Tibial nerve (tissue), 4 donors: ENCODE results near the gene H3-3A. TPM values are rescaled to one million over a fixed set of nuclear protein-coding genes. Genes with fewer than 3 reads are reported as not detected.

Source experiments
- DNase-seq, 2 donors: peaks; one replicate each; pipeline ENCODE4 v3.0.0-alpha.2; 2019; ENCODE audit warnings: low spot score in 2 of 2
- H3K27ac ChIP-seq, 4 donors: fragments of 200-600 bp; sonication (generic) in 3 of 4; one replicate each; pipeline ENCODE4 v1.5.1; 2017 to 2019; ENCODE audit warnings: mild to moderate bottlenecking in 1 of 4
- H3K27me3 ChIP-seq, 2 donors: fragments of 200-600 bp; sonication (generic) in 1 of 2; one replicate each; pipeline versions ENCODE4 v1.5.1 to v1.6.0; 2017 to 2019
- H3K36me3 ChIP-seq, 3 donors: fragments of 200-600 bp; sonication (generic); one replicate each; pipeline ENCODE4 v1.5.1; 2018 to 2019
- H3K4me1 ChIP-seq, 4 donors: fragments of 200-600 bp; sonication (generic) in 3 of 4; one replicate each; pipeline ENCODE4 v1.5.1; 2017 to 2019
- H3K4me3 ChIP-seq, 4 donors: fragments of 200-600 bp; sonication (generic) in 3 of 4; one replicate each; pipeline ENCODE4 v1.5.1; 2017 to 2019; ENCODE audit warnings: mild to moderate bottlenecking in 1 of 4, moderate library complexity in 1 of 4
- H3K9me3 ChIP-seq, 4 donors: fragments of 200-600 bp; sonication (generic) in 3 of 4; one replicate each; pipeline ENCODE4 v1.5.1; 2017 to 2019
- EP300 ChIP-seq, 2 donors: sonication (generic); formaldehyde crosslinking; IDR thresholded peaks; one replicate each; pipeline ENCODE4 v1.6.1; 2017; ENCODE audit warnings: antibody characterized with exemption in 2 of 2, mild to moderate bottlenecking in 1 of 2
- POLR2A ChIP-seq, 2 donors: fragments of 450-650 bp; IDR thresholded peaks; one replicate each; pipeline ENCODE4 v1.6.1; 2017; ENCODE audit warnings: antibody characterized with exemption in 2 of 2, mild to moderate bottlenecking in 2 of 2, moderate library complexity in 2 of 2
- WGBS, 2 donors: methylation state at CpG; one replicate each; pipeline ENCODE4 v1.1.5; 2018; 5-methylcytosine and 5-hydroxymethylcytosine counted together
- total RNA-seq, 4 donors: library from RNA; depleted of rRNA; stranded (reverse); fragments of >200 nt; gene quantifications; one replicate each; pipeline ENCODE4 v1.1.0, GENCODE V29; 2016
- TF ChIP-seq, protein P1 (sequence below), 5 experiments: fragments of 200-600 bp in 3 of 5; fragments of 450-650 bp in 2 of 5; sonication (generic) in 3 of 5; IDR thresholded peaks; one replicate each; pipeline ENCODE4 v1.5.1; 2016 to 2019; ENCODE audit warnings: antibody characterized with exemption in 5 of 5, mild to moderate bottlenecking in 3 of 5, moderate library complexity in 2 of 5

The H3-3A gene
- total RNA-seq, 4 donors from 2014 or later = 193 to 204 (median 197) TPM

DNA sequence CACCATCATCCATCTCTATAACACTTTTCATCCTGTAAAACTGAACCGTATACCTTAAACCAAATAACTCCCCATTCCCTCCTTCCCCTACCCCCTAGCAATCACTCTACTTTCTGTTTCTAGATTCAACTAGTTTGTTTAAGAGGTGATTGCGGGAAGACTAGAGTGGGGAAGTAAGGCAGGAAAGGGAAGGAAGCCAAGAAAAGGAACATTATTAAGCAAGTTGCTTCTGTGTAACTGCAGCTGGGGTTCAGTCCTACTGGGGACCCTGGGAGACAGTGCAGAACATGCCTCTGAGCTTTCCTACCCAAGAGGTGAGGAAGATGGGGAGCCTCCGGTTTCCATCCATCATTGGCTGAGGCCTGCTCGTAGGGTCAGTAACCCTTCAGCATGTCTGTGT, 28.9 kb upstream of the H3-3A start:
- Histone ChIP-seq H3K4me1 (peaks cover 0 to 10% (median 5%) of the 10 kb centered on the region in 4 donors), H3K4me3 (no peak overlapping the region), H3K36me3 (no peaks in the 10 kb centered on the region), H3K9me3 (no peaks in the 10 kb centered on the region), H3K27ac (peak overlapping the region in 3 of 4 donors; percentile 8 to 82 (median 72)), H3K27me3 (no peaks in the 10 kb centered on the region)
- TF ChIP-seq POLR2A (IDR thresholded peaks at IDR 0.05) (no peak), EP300 (IDR thresholded peaks at IDR 0.05) (peak in 1 of 2 donors; percentile 63)
- TF ChIP-seq, protein P1, sequence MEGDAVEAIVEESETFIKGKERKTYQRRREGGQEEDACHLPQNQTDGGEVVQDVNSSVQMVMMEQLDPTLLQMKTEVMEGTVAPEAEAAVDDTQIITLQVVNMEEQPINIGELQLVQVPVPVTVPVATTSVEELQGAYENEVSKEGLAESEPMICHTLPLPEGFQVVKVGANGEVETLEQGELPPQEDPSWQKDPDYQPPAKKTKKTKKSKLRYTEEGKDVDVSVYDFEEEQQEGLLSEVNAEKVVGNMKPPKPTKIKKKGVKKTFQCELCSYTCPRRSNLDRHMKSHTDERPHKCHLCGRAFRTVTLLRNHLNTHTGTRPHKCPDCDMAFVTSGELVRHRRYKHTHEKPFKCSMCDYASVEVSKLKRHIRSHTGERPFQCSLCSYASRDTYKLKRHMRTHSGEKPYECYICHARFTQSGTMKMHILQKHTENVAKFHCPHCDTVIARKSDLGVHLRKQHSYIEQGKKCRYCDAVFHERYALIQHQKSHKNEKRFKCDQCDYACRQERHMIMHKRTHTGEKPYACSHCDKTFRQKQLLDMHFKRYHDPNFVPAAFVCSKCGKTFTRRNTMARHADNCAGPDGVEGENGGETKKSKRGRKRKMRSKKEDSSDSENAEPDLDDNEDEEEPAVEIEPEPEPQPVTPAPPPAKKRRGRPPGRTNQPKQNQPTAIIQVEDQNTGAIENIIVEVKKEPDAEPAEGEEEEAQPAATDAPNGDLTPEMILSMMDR (IDR thresholded peaks at IDR 0.05) = no peak
- 80 to 85% methylated on average over 4 of the region's 4 CpGs for WGBS, 2 donors
- no peak for DNase-seq

DNA sequence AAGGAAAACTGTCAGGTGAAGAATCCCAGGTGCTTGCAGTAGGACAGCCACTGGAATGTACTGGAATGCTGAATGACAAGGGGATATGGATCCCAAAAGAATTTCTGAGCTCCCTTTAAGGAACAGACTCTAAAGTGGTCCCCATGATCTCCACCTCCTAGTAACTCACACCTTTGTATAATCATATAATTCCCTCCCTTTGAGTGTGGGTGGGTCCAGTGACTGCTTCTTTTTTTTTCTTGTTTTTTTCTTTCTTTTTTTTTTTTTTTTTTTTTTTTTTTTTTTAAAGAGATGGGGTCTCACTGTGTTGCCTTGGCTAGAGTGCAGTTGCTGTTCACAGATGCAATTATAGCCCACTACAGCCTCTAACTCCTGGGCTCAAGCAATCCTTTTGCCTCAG, 28.5 kb upstream of the H3-3A start:
- H3K27ac ChIP-seq = peak overlapping the region; percentile 7 to 82 (median 40)

DNA sequence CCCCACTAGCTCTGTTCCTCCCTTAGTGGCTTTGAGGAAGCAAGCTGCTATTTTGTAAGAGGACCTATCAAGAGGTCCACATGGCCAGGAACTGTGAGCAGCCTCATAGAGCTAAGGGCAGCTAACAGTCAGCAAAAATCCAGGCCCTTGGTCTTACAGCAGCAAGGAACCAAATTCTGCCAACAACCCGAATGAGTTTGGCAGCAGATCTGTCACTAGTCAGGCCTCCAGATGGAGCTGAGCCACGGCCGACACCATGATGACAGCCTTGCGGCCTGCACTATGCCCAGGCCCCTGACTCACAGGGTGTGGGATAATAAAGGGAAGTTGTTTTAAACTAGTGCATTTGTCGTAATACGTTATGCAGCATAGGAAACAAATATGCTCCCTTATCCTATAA, 28.0 kb upstream of the H3-3A start:
- no peaks in the 10 kb centered on the region for H3K36me3 ChIP-seq
- TF ChIP-seq, protein P1 (IDR thresholded peaks at IDR 0.05) = no peak
- TF ChIP-seq POLR2A (IDR thresholded peaks at IDR 0.05) (no peak), EP300 (IDR thresholded peaks at IDR 0.05) (peak; percentile 58 to 87)
- no peak overlapping the region for H3K4me3 ChIP-seq
- 24 to 28% methylated on average over 6 of the region's 6 CpGs for WGBS, 2 donors
- H3K27me3 ChIP-seq = no peaks in the 10 kb centered on the region
- DNase-seq = peak; percentile 59 to 71
- peaks cover 0 to 10% (median 4%) of the 10 kb centered on the region in 4 donors for H3K4me1 ChIP-seq
- H3K27ac ChIP-seq = peak overlapping the region in 3 of 4 donors; percentile 7 to 82 (median 72)
- no peaks in the 10 kb centered on the region for H3K9me3 ChIP-seq

More for the DNA sequence above, 28.5 kb upstream of the H3-3A start:
- H3K4me1 ChIP-seq = peaks cover 0 to 10% (median 4%) of the 10 kb centered on the region in 4 donors
- H3K9me3 ChIP-seq = no peaks in the 10 kb centered on the region
- no peak overlapping the region for H3K4me3 ChIP-seq
- no peaks in the 10 kb centered on the region for H3K27me3 ChIP-seq
- no peaks in the 10 kb centered on the region for H3K36me3 ChIP-seq
- TF ChIP-seq EP300 (IDR thresholded peaks at IDR 0.05) (no peak), POLR2A (IDR thresholded peaks at IDR 0.05) (no peak)
- TF ChIP-seq, protein P1 (IDR thresholded peaks at IDR 0.05) = no peak
- DNase-seq = no peak

DNA sequence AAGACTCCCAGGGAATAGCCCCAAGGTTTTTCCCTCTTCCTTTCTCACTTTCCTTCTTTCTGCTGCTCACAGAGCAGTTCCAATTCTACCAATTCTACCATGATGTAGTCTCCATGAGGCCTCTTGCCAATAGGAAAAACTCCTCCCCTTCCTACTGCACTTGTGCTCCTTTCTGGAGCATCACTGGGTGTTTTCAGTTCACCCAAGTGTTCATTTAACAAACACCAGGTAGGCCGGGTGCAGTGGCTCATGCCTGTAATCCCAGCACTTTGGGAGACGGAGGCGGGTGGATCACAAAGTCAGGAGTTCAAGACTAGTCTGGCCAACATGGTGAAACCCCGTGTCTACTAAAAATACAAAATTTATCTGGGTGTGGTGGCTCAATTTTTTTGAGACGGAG, 26.6 kb upstream of the H3-3A start:
- no peaks in the 10 kb centered on the region for H3K36me3 ChIP-seq
- TF ChIP-seq, protein P1 (IDR thresholded peaks at IDR 0.05) = no peak
- TF ChIP-seq EP300 (IDR thresholded peaks at IDR 0.05) = no peak
- no peak for TF ChIP-seq POLR2A (IDR thresholded peaks at IDR 0.05)
- DNase-seq = no peak
- peaks cover 0 to 10% (median 4%) of the 10 kb centered on the region in 4 donors for H3K4me1 ChIP-seq
- H3K4me3 ChIP-seq = no peak overlapping the region
- H3K27me3 ChIP-seq = no peaks in the 10 kb centered on the region
- peak overlapping the region in 2 of 4 donors; percentile 72 for H3K27ac ChIP-seq
- WGBS, 2 donors = 92 to 96% methylated on average over 5 of the region's 5 CpGs
- no peaks in the 10 kb centered on the region for H3K9me3 ChIP-seq

DNA sequence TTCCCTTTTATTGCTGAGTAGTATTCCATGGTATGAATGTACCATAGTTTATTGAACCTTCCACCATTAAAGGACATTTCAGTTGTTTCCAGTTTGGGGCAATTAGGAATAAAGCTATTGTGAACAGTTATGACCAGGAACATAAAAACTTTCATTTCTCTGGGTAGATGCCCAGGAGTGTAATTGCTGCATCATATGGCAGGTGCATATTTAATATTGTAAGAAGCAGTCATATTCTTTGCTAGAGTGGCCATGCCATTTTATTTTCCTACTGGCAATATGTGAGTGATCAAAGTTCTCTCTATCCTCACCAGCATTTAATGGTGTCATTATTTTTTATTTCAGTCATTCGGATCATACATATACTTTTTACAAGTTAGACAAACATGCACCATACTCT, 23.9 kb upstream of the H3-3A start:
- no peaks in the 10 kb centered on the region for H3K9me3 ChIP-seq
- no peak overlapping the region for H3K4me3 ChIP-seq
- no peaks in the 10 kb centered on the region for H3K27me3 ChIP-seq
- WGBS, 2 donors = 85 to 97% methylated on average over 1 of the region's 1 CpG
- TF ChIP-seq, protein P1 (IDR thresholded peaks at IDR 0.05) = no peak
- no peak for TF ChIP-seq EP300 (IDR thresholded peaks at IDR 0.05)
- no peak for TF ChIP-seq POLR2A (IDR thresholded peaks at IDR 0.05)
- H3K27ac ChIP-seq = no peak overlapping the region
- peaks cover 0 to 10% (median 4%) of the 10 kb centered on the region in 4 donors for H3K4me1 ChIP-seq
- H3K36me3 ChIP-seq = no peaks in the 10 kb centered on the region
- no peak for DNase-seq
